SU-DHL-6 (cell line): ENCODE data around the gene CLCN1.

Experiments used
- CTCF ChIP-seq: fragments of 200-600 bp; sonication (generic); IDR thresholded peaks from one replicate; pipeline ENCODE4 v1.5.1; 2017; ENCODE audit warnings: antibody characterized with exemption, mild to moderate bottlenecking, low read length, moderate library complexity; ENCODE audit not compliant: insufficient read depth, poor library complexity, severe bottlenecking
- EZH2phosphoT487 ChIP-seq: fragments of 200-600 bp; sonication (generic), shearing (Covaris generic); conservative IDR thresholded peaks from 2 replicates; pipeline ENCODE4 v1.6.1; 2018; ENCODE audit warnings: mild to moderate bottlenecking, antibody characterized with exemption, low read length, moderate library complexity, mixed read lengths

GRCh38 chr7:143401265-143401664 lies 85.4 kb downstream of the CLCN1 start:
- TF ChIP-seq CTCF (no peak), EZH2phosphoT487 (no peak)
